NCI-H345 treated with DMSO at 0.1 percent for 48 hours (cell line): ENCODE data around the gene VWA8.
A peak's percentile ranks its signal among the peaks of the same experiment; 100 is the strongest.

ENCODE experiments used
- DNase-seq: peaks from one replicate; lab custom pipeline; 2025; ENCODE audit not compliant: unreplicated experiment; lab: John Stamatoyannopoulos, UW

Gene VWA8

GRCh38 chr13:41960637-41961465 is at the start of gene VWA8:
VWA8 (minus strand) TSS chr13:41961109; CDS start chr13:41961015, 94 bp downstream.
- peak; percentile 34 for DNase-seq

GRCh38 chr13:42009057-42009456 is 48.1 kb upstream of the VWA8 start:
- DNase-seq = no peak

- DNase-seq = no peak
These were observed 46.9 kb upstream of the VWA8 start for GRCh38 chr13:42007844-42008243.

GRCh38 chr13:42002066-42002465 is 41.2 kb upstream of the VWA8 start:
- no peak for DNase-seq

GRCh38 chr13:42001580-42001979 is 40.7 kb upstream of the VWA8 start:
- no peak for DNase-seq

GRCh38 chr13:42000846-42001245 is 39.9 kb upstream of the VWA8 start:
- DNase-seq = no peak

- no peak for DNase-seq
These were observed 36.5 kb upstream of the VWA8 start for GRCh38 chr13:41997396-41997795.

GRCh38 chr13:41995946-41996345 is 35.0 kb upstream of the VWA8 start:
- DNase-seq = no peak

- DNase-seq = no peak
These were observed 34.4 kb upstream of the VWA8 start for GRCh38 chr13:41995336-41995735.

- DNase-seq = no peak
These were observed 33.8 kb upstream of the VWA8 start for GRCh38 chr13:41994696-41995095.

- DNase-seq = no peak
These were observed 31.0 kb upstream of the VWA8 start for GRCh38 chr13:41991936-41992335.

- no peak for DNase-seq
These were observed 27.3 kb upstream of the VWA8 start for GRCh38 chr13:41988244-41988643.

GRCh38 chr13:41985788-41986508 is 25.0 kb upstream of the VWA8 start:
- no peak for DNase-seq

GRCh38 chr13:41981951-41982715 is 21.2 kb upstream of the VWA8 start:
- DNase-seq = no peak

GRCh38 chr13:41978007-41978406 is 17.1 kb upstream of the VWA8 start:
- DNase-seq = no peak

GRCh38 chr13:41976476-41976875 is 15.6 kb upstream of the VWA8 start:
- DNase-seq = no peak

GRCh38 chr13:41974262-41974900 is 13.5 kb upstream of the VWA8 start:
- DNase-seq = no peak

- no peak for DNase-seq
These were observed 12.4 kb upstream of the VWA8 start for GRCh38 chr13:41973247-41973741.

GRCh38 chr13:41971848-41972247 is 10.9 kb upstream of the VWA8 start:
- no peak for DNase-seq

GRCh38 chr13:41970918-41971317 is 10.0 kb upstream of the VWA8 start:
- DNase-seq = no peak

GRCh38 chr13:41970022-41970421 is 9.1 kb upstream of the VWA8 start:
- DNase-seq = no peak
